NCI-H510A treated with DMSO at 0.1 percent for 48 hours (cell line): Measurements from ENCODE around the gene VSTM1.

Experiments
- DNase-seq: peaks from one replicate; lab custom pipeline; 2025; lab: John Stamatoyannopoulos, UW

Gene VSTM1

DNA sequence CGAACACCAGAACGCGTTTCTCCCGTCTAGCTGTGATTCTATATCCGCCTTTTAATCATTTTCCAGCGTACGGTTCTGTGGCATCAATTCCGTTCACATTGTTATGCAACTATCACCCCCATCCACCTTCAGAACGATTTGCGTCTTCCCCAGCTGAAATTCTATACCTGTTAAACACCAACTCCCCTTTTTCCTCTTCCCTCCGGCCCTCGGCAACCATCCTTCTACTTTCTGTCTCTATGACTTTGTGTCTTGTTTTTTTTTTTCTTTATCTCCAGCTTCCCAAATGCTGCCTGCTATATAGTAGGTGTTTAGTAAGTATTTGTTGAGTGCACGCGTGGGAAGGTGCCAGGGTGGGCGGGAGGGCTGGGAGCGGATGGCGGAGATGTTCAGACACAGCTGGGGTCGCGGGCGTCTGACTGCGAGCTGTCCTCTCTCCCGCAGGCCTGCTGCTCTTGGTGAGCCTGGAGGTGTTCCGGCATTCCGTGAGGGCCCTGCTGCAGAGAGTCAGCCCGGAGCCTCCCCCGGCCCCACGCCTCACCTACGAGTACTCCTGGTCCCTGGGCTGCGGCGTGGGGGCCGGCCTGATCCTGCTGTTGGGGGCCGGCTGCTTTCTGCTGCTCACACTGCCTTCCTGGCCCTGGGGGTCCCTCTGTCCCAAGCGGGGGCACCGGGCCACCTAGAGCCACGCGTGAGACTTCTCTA, 52.0 kb downstream of the VSTM1 start:
- DNase-seq: no peak

DNA sequence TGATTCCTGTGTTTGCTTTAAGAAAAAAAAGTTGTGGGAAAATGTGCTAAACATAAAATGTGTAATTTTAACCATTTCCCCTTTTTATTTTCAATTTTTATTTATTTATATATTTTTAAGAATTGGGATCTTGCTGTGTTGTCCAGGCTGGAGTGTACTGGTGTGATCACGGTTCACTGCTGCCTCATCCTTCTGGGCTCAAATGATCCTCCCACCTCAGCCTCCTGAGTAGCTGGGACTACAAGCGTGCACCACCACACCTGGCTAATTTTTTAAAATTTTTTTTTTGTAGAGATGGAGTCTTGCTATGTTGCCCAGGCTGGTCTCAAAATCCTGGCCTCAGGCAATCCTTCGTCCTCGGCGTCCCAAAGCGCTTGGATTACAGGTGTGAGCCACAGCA, 53.2 kb downstream of the VSTM1 start:
- DNase-seq: no peak

DNA sequence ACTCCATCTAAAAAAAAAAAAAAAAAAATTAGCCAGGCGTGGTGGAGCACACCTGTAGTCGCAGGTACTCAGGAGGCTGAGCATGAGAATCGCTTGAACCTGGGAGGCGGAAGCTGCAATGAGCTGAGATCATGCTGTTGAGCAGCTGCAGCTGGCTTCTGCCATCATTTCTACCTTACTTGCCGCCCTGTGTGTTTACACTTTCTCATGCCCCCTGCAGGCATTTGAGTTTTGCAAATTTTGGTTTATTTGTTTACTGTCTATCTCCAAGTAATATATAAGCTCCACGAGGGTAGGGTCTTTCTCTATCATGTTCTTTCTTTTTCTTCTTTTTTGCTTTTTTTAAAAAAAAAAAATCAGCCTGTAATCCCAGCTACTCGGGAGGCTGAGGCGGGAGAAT, 54.3 kb downstream of the VSTM1 start:
- DNase-seq: no peak

DNA sequence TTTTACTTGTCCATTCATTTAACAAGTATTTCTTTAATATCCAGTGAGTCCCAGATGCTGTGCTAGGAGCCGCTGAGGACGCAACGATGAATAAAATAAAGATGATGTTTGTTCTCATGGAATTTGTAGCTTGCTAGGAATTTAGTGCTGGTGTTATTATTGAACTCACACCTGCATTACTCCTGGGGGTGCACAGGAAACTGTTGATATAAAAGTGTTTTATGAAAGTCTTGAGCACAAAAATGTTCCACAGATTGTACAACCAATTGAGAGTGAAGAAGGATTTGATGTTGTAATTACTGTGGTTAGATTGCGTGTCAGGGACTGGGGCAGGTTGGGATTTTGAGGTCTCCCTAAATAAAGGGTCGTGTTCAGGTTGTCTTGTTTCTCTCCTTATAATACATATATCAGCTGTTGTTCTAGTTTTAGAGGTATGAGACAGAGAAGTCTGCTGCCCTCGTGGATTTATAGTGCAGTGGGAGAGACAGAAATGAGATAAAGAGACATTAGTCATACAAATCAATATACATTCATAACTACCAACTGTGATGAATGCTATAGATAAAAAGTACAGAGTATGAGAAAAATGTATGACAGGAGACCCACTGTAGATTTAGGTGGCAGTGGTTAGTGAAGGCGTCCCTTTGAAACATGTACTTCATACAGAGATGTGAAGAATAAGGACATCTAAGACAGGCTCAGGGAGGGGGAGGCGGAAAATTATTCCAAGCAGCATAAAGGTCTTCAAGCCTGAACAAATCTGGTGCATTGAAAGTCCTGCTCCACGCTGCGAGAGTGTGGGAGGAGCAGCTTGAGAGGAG, 61.0 kb downstream of the VSTM1 start:
- DNase-seq: no peak

DNA sequence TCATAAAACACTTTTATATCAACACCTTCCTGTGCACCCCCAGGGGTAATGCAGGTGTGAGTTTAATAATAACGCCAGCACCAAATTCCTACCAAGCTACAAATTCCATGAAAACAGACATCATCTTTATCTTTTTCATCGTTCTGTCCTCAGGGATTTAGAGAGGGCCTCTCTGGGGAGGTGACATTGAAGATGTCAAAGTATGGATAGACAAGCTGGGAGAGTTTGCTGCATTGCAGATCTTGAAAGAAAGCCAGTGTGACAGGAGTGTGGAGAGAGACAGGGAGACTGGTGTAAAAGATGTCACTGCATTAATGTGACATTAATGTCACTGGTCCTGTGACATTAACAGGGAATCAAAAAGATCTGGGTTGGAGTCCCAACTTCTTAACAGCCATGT, 62.2 kb downstream of the VSTM1 start:
- no peak for DNase-seq

DNA sequence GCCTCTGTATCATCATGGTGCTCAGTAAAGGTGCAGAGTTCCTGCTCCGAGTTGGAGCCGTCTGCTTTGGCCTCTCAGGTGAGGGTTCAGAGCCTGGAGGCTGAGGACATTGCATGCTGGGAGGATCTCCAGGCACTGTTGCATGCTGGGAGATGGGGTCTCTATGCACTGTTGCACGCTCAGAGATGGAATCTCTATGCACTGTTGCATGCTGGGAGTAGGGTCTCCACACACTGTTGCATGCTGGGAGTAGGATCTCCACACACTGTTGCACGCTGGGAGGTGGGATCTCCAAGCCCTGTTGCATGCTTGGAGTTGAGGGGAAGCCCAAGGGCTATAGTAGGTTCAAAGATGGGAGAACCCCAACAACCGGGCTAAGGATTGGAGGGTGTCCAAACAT, 64.0 kb downstream of the VSTM1 start:
- DNase-seq: no peak

DNA sequence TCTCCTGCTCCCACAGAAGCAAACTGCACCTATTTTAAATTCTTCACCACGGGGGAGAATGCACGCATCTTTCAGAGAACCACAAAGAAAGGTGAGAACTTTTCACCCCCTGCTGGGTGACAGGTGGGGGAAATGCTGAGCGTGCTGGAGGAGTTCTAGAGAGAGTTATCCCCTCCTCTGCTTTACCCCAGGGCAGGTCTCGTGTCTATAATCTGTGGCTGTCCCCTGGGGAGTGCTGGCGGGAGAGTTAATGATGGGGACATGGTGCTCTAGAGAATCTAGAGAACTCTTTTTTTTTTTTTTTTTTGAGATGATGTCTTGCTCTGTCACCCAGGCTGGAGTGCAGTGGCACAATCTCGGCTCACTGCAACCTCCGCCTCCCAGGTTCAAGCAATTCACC, 65.5 kb downstream of the VSTM1 start:
- no peak for DNase-seq

DNA sequence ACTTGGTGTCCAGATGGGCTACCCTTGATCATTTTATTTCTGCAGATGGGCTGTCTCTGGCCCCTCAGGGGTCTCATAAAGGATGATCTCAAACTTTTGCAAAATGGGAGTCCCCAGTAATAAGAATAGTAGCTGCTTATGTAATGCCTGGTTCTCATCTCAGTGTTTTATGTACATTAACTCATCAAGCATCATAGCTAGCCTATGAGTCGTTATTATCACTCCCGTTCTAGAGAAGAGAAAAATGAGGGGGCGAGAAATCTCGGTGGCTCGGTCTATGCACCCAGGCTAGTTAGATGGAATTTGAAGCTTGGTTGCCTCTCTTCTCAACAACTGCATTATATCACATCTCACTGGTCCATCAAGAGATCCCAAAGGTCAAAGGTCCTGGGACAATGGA, 68.9 kb downstream of the VSTM1 start:
- DNase-seq: no peak

DNA sequence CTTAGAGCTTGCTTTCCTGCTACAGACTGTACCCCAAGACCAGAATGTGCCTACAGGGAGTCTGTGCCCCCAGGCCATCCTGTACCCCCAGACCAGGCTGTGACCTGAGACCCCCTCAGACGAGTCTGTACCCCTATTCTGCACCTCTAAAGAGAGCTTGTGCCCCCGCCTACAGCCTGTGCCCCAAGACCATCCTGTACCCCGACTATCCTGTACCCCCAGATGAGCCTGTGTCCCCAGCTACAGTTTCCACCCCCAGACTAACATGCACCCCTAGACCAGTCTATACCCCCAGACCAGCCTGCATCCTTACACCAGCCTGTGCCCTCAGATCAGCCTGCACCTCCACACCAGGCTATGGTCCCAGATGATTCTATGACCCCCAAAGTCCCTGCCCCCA, 70.2 kb downstream of the VSTM1 start:
- no peak for DNase-seq

DNA sequence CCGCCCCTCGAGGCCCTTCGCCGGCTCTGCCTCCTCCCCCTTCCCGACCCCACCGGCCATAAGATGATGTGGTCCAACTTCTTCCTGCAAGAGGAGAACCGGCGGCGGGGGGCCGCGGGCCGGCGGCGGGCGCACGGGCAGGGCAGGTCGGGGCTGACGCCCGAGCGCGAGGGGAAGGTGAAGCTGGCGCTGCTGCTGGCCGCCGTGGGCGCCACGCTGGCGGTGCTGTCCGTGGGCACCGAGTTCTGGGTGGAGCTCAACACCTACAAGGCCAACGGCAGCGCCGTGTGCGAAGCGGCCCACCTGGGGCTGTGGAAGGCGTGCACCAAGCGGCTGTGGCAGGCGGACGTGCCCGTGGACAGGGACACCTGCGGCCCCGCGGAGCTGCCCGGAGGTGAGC, 70.9 kb downstream of the VSTM1 start:
- no peak for DNase-seq

DNA sequence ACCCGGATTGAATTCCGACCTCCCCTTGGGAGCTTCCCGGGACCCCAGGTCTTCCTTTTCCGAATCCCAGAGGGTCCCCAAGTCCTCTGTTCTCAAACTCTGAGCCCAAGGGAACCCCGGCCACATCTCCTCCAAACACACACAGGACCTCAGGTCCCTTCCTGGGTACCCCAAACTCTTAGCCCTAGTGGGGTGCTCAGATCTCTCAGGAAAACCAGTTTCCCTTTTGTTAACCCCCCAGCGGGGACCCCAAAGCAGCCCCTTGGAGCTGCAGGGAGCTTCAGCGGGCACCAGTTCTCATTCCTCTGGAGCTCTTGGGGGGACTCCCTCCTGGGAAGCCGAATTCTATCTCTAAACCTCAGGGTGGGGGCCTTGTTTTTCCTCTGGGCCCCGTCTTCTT, 71.5 kb downstream of the VSTM1 start:
- DNase-seq: no peak

DNA sequence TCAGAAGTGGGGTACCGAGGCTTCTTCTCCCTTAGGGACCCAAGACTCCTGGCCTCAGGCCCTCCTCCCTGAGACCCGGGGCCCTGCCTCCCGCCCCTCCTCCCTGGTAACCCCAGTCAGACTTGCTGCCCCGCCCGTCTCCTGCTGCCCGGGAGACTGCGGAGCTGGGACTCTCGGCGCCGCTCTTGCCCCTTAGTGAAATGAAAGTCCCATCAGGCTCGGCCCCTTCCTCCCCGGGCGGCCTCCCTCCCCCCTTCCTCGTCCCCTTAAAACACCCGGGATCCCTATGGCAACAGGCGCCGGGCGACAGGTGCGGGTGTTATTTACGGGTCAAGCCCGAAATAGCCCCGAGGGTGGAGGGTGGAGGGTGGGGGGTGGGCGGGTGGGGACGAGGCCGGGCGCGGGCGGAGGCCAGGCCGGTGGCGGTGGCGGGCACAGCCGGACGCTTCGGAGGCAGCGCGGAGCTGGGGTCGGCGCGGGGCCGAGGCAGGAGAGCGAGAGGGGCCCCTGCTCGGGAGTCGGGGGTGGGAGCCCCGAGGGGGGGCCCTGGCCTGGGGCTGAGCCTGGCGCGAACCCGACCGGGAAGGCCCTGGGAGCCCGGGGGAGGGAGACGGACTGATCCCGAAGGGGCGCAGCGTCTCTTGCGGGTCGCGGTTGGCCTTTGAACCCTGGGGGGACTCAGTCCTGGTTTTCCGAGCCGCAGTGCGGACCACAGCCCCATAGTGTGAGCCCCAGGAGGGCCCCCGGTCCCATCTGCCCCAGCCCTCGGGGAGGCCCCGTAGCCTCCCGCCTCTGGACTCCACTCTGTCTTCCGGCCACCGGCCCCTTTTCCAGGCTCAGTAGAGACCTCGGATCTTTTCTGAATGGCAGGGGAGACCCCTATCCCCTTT, 72.2 kb downstream of the VSTM1 start, which contains the start of gene CACNG6:
CACNG6 (plus strand) TSS at position 414 of the 890 bp plus-strand sequence. CDS start 1,241 bp downstream, outside the sequence.
- no peak for DNase-seq
